Suprapubic skin (tissue), 4 donors: ENCODE measurements around the gene NRXN3.

ENCODE experiments used
- EP300 ChIP-seq: sonication (generic); formaldehyde crosslinking; IDR thresholded peaks from one replicate; pipeline ENCODE4 v1.6.1; 2017; ENCODE audit warnings: antibody characterized with exemption
- POLR2A ChIP-seq, 2 donors: fragments of 450-650 bp; IDR thresholded peaks; one replicate each; pipeline ENCODE4 v1.6.1; 2017; ENCODE audit warnings: antibody characterized with exemption in 2 of 2, mild to moderate bottlenecking in 2 of 2, moderate library complexity in 2 of 2
- POLR2AphosphoS5 ChIP-seq, 3 donors: sonication (generic); formaldehyde crosslinking; IDR thresholded peaks; one replicate each; pipeline ENCODE4 v1.6.1; 2017; ENCODE audit warnings: antibody characterized with exemption in 3 of 3
- TF ChIP-seq, protein P1 (sequence below), 2 donors: fragments of 200-600 bp in 1 of 2; fragments of 450-650 bp in 1 of 2; sonication (generic) in 1 of 2; IDR thresholded peaks; one replicate each; pipeline ENCODE4 v1.5.1; 2016 to 2019; ENCODE audit warnings: antibody characterized with exemption in 2 of 2, mild to moderate bottlenecking in 1 of 2, moderate library complexity in 1 of 2

GRCh38 chr14:79693935-79694334 is 1523.8 kb downstream of the NRXN3 start:
- TF ChIP-seq, protein P1, sequence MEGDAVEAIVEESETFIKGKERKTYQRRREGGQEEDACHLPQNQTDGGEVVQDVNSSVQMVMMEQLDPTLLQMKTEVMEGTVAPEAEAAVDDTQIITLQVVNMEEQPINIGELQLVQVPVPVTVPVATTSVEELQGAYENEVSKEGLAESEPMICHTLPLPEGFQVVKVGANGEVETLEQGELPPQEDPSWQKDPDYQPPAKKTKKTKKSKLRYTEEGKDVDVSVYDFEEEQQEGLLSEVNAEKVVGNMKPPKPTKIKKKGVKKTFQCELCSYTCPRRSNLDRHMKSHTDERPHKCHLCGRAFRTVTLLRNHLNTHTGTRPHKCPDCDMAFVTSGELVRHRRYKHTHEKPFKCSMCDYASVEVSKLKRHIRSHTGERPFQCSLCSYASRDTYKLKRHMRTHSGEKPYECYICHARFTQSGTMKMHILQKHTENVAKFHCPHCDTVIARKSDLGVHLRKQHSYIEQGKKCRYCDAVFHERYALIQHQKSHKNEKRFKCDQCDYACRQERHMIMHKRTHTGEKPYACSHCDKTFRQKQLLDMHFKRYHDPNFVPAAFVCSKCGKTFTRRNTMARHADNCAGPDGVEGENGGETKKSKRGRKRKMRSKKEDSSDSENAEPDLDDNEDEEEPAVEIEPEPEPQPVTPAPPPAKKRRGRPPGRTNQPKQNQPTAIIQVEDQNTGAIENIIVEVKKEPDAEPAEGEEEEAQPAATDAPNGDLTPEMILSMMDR (IDR thresholded peaks at IDR 0.05) = no peak
- TF ChIP-seq POLR2AphosphoS5 (IDR thresholded peaks at IDR 0.05) = no peak
- no peak for TF ChIP-seq POLR2A (IDR thresholded peaks at IDR 0.05)
- no peak for TF ChIP-seq EP300
